HepG2 (cell line): ENCODE measurements around the gene CUL7. TPM values are rescaled to one million over a fixed set of nuclear protein-coding genes. Genes with fewer than 3 reads are reported as not detected.
A peak's percentile ranks its signal among the peaks of the same experiment; 100 is the strongest.

Experiments
- KDM1A ChIP-seq: IDR thresholded peaks from 2 replicates; pipeline ENCODE4 v1.6.1; 2016; ENCODE audit warnings: missing compliant biosample characterization
- KLF6 ChIP-seq: IDR thresholded peaks from 2 replicates; pipeline ENCODE4 v1.8.0; 2016; ENCODE audit warnings: missing biosample characterization, missing genetic modification reagents
- MEIS1 ChIP-seq: sonication (generic); formaldehyde crosslinking; IDR thresholded peaks from 2 replicates; pipeline ENCODE4 v1.9.0; 2021; ENCODE audit warnings: mild to moderate bottlenecking, missing genetic modification reagents, moderate library complexity, borderline replicate concordance
- MYC ChIP-seq: sonication (generic); formaldehyde crosslinking; IDR thresholded peaks from 2 replicates; pipeline ENCODE4 v1.9.0; 2021; ENCODE audit warnings: missing genetic modification reagents, borderline replicate concordance
- NCOA2 ChIP-seq: sonication (generic); formaldehyde crosslinking; IDR thresholded peaks from 2 replicates; pipeline ENCODE4 v1.8.0; 2022; ENCODE audit warnings: inconsistent platforms
- SOX6 ChIP-seq, 2 experiments: fragments of 450-650 bp in 1 of 2; sonication (generic) in 1 of 2; formaldehyde crosslinking in 1 of 2; IDR thresholded peaks; 2 replicates each; pipeline versions ENCODE4 v1.4.0 to v1.6.1; 2017 to 2020; ENCODE audit warnings: antibody characterized with exemption in 1 of 2, mild to moderate bottlenecking in 1 of 2, missing genetic modification reagents in 1 of 2
- ZNF143 ChIP-seq: sonication (generic); formaldehyde crosslinking; IDR thresholded peaks from 2 replicates; pipeline ENCODE4 v1.4.0; 2020; ENCODE audit warnings: missing genetic modification reagents
- ZNF567 ChIP-seq: sonication (generic); formaldehyde crosslinking; IDR thresholded peaks from 2 replicates; pipeline ENCODE4 v1.8.1; 2023; ENCODE audit warnings: mild to moderate bottlenecking, missing genetic modification reagents, borderline replicate concordance
- ZNF720 ChIP-seq: sonication (generic); formaldehyde crosslinking; IDR thresholded peaks from 2 replicates; pipeline ENCODE4 v1.4.0; 2020; ENCODE audit warnings: missing genetic modification reagents
- polyA plus RNA-seq, 8 experiments: library from polyadenylated mRNA; depleted of rRNA in 3 of 8; stranded (reverse) in 7 of 8; unstranded in 1 of 8; fragments of >200 nt; fragmentation: Illumina TruSeq in 4 of 8; extraction: Trizol in 4 of 8; gene quantifications; 2 replicates each; pipeline versions ENCODE4 v1.2.1 to v1.2.3, GENCODE V29; 2011 to 2016; ENCODE audit warnings: low read depth in 4 of 8, missing spikeins in 1 of 8, mixed read lengths in 1 of 8; ENCODE audit not compliant: insufficient read depth in 1 of 8
- total RNA-seq, 5 experiments: library from RNA; depleted of rRNA; stranded (reverse); fragments of >200 nt; fragmentation: Illumina TruSeq; extraction: Trizol; gene quantifications; 2 replicates each; pipeline ENCODE4 v1.2.3, GENCODE V29; 2016; ENCODE audit warnings: low read depth in 1 of 5
- TF ChIP-seq, protein P1 (sequence below): sonication (generic); formaldehyde crosslinking; IDR thresholded peaks from 2 replicates; pipeline ENCODE4 v1.5.0; 2020; ENCODE audit warnings: mild to moderate bottlenecking, missing genetic modification reagents, borderline replicate concordance
- TF ChIP-seq, protein P2 (sequence below): sonication (generic); formaldehyde crosslinking; IDR thresholded peaks from 2 replicates; pipeline ENCODE4 v1.5.0; 2020; ENCODE audit warnings: missing genetic modification reagents
- TF ChIP-seq, protein P3 (sequence below): sonication (generic); formaldehyde crosslinking; IDR thresholded peaks from 2 replicates; pipeline ENCODE4 v1.5.0; 2020; ENCODE audit warnings: mild to moderate bottlenecking, missing genetic modification reagents
- TF ChIP-seq, protein P4 (sequence below): sonication (generic); formaldehyde crosslinking; IDR thresholded peaks from 2 replicates; pipeline ENCODE4 v1.4.0; 2020; ENCODE audit warnings: missing genetic modification reagents
- TF ChIP-seq, protein P5 (sequence below): sonication (generic); formaldehyde crosslinking; IDR thresholded peaks from 2 replicates; pipeline ENCODE4 v1.4.0; 2020; ENCODE audit warnings: missing genetic modification reagents, borderline replicate concordance

Gene CUL7
- total and polyA plus RNA-seq, 2 of the 13 experiments (the other 11 are each of a cell fraction or from before 2014, with no cell fraction given) = 32.0 to 60.7 TPM

DNA sequence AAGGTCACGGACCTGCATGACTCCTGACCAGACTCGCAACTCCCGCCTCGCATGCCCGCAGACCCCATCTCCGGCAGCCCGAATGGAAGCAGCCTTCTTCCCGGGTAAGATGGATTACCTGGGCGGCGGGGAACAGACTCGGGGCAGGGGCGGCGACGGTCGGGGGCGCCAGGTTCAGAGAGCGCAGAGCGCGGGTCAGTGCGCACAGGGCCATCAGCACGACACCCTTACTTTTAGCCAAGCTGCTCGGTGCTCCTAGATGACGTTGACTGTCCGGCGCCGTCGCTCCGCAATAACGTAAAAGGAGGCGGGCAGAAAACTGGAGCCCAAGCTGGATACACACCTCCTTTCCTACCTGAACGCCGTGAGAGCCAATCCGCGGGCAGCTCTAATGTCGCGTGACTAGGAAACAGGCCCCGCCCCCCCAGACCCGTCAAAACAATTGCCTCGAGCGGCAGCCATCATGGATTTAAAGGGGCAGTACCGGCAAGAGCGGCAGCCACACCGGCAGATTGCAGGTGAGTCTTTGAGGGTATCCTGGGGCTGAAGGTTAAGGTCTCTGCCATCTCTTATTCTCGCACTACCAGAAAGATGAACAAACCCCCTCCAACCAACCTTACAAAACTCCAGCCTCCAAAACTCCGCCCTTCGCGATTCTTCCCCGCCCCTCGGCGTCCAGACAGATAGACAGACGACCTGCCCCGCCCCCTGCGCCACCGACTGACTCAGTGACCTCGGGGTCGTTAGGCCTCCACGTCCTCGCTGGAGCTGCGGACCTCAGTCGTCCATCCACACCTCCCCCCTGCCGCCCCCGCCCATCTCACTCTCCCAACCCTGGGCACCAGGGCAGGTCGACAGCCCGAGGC, 5.8 kb upstream of the CUL7 start, which contains the start of the genes KLC4 and MRPL2 (continued):
- TF ChIP-seq, protein P1, sequence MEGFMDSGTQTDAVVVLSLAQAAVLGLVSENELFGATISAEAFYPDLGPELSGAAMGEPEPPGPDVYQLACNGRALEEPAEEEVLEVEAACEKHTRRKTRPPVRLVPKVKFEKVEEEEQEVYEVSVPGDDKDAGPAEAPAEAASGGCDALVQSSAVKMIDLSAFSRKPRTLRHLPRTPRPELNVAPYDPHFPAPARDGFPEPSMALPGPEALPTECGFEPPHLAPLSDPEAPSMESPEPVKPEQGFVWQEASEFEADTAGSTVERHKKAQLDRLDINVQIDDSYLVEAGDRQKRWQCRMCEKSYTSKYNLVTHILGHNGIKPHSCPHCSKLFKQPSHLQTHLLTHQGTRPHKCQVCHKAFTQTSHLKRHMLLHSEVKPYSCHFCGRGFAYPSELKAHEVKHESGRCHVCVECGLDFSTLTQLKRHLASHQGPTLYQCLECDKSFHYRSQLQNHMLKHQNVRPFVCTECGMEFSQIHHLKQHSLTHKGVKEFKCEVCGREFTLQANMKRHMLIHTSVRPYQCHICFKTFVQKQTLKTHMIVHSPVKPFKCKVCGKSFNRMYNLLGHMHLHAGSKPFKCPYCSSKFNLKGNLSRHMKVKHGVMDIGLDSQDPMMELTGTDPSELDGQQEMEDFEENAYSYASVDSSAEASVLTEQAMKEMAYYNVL (CRISPR knock-in tag) = peak; percentile 47; the same call in 1 of the 2 replicates
- TF ChIP-seq NCOA2 (CRISPR knock-in tag) = no peak
- TF ChIP-seq, protein P2, sequence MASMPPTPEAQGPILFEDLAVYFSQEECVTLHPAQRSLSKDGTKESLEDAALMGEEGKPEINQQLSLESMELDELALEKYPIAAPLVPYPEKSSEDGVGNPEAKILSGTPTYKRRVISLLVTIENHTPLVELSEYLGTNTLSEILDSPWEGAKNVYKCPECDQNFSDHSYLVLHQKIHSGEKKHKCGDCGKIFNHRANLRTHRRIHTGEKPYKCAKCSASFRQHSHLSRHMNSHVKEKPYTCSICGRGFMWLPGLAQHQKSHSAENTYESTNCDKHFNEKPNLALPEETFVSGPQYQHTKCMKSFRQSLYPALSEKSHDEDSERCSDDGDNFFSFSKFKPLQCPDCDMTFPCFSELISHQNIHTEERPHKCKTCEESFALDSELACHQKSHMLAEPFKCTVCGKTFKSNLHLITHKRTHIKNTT (CRISPR knock-in tag) = no peak
- peak; percentile 34 for TF ChIP-seq ZNF143 (CRISPR knock-in tag)
- TF ChIP-seq ZNF567 (CRISPR knock-in tag) = 0 out of 2 replicates have a peak, but pooled peaks have one; percentile 38
- TF ChIP-seq KLF6 = 0 out of 2 replicates have a peak, but pooled peaks have one; percentile 76
- TF ChIP-seq SOX6 (IDR thresholded peaks at IDR 0.05) = no peak
- TF ChIP-seq SOX6 (CRISPR knock-in tag; IDR thresholded peaks at IDR 0.05) = peak; percentile 52
- no peak for TF ChIP-seq ZNF720
- TF ChIP-seq, protein P3, sequence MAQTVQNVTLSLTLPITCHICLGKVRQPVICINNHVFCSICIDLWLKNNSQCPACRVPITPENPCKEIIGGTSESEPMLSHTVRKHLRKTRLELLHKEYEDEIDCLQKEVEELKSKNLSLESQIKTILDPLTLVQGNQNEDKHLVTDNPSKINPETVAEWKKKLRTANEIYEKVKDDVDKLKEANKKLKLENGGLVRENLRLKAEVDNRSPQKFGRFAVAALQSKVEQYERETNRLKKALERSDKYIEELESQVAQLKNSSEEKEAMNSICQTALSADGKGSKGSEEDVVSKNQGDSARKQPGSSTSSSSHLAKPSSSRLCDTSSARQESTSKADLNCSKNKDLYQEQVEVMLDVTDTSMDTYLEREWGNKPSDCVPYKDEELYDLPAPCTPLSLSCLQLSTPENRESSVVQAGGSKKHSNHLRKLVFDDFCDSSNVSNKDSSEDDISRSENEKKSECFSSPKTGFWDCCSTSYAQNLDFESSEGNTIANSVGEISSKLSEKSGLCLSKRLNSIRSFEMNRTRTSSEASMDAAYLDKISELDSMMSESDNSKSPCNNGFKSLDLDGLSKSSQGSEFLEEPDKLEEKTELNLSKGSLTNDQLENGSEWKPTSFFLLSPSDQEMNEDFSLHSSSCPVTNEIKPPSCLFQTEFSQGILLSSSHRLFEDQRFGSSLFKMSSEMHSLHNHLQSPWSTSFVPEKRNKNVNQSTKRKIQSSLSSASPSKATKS = no peak
- TF ChIP-seq, protein P4, sequence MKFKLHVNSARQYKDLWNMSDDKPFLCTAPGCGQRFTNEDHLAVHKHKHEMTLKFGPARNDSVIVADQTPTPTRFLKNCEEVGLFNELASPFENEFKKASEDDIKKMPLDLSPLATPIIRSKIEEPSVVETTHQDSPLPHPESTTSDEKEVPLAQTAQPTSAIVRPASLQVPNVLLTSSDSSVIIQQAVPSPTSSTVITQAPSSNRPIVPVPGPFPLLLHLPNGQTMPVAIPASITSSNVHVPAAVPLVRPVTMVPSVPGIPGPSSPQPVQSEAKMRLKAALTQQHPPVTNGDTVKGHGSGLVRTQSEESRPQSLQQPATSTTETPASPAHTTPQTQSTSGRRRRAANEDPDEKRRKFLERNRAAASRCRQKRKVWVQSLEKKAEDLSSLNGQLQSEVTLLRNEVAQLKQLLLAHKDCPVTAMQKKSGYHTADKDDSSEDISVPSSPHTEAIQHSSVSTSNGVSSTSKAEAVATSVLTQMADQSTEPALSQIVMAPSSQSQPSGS (CRISPR knock-in tag) = peak; percentile 79
- no peak; the same call in none of the 2 replicates for TF ChIP-seq MEIS1 (CRISPR knock-in tag)
- TF ChIP-seq, protein P5, sequence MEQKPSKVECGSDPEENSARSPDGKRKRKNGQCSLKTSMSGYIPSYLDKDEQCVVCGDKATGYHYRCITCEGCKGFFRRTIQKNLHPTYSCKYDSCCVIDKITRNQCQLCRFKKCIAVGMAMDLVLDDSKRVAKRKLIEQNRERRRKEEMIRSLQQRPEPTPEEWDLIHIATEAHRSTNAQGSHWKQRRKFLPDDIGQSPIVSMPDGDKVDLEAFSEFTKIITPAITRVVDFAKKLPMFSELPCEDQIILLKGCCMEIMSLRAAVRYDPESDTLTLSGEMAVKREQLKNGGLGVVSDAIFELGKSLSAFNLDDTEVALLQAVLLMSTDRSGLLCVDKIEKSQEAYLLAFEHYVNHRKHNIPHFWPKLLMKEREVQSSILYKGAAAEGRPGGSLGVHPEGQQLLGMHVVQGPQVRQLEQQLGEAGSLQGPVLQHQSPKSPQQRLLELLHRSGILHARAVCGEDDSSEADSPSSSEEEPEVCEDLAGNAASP (CRISPR knock-in tag) = peak; percentile 48; the same call in 1 of the 2 replicates
- TF ChIP-seq KDM1A (CRISPR knock-in tag) = no peak
- TF ChIP-seq MYC = peak; percentile 80; the same call in 1 of the 2 replicates
